ENCODE data around the gene SPON2. TPM values are rescaled to one million over a fixed set of nuclear protein-coding genes. Genes with fewer than 3 reads are reported as not detected.
A peak's percentile ranks its signal among the peaks of the same experiment; 100 is the strongest.

Gene SPON2
- total RNA-seq, 6 donors from 2014 or later: 23.2 to 81.3 (median 50.8) TPM

- peak overlapping the region in 3 of 4 donors; percentile 3 to 80 (median 36) for H3K27ac ChIP-seq
- peaks cover 8 to 76% (median 58%) of the 10 kb centered on the region in 4 donors for H3K36me3 ChIP-seq
Observed at GRCh38 chr4:1215141-1216075, 43.0 kb upstream of the SPON2 start.

GRCh38 chr4:1214101-1215095 lies 42.0 kb upstream of the SPON2 start:
- no peaks in the 10 kb centered on the region for H3K27me3 ChIP-seq
- H3K4me1 ChIP-seq: peaks cover 46 to 71% (median 54%) of the 10 kb centered on the region in 4 donors
- WGBS, 2 donors: 89 to 95% methylated on average over 3 to 43 of the region's 48 CpGs
- H3K36me3 ChIP-seq: peaks cover 8 to 72% (median 57%) of the 10 kb centered on the region in 4 donors
- peak in 1 of 2 donors; percentile 80 for DNase-seq
- no peaks in the 10 kb centered on the region for H3K9me3 ChIP-seq
- H3K27ac ChIP-seq: peak overlapping the region in 2 of 4 donors; percentile 26 to 36
- TF ChIP-seq EP300 (IDR thresholded peaks at IDR 0.05) (no peak), CTCF (IDR thresholded peaks at IDR 0.05) (no peak), POLR2A (IDR thresholded peaks at IDR 0.05) (no peak), POLR2AphosphoS5 (IDR thresholded peaks at IDR 0.05) (no peak)
- no peak overlapping the region for H3K4me3 ChIP-seq
- no peak for ATAC-seq (ENCODE audit: low FRiP score in 2 of 2)

More at GRCh38 chr4:1215141-1216075, 43.0 kb upstream of the SPON2 start:
- TF ChIP-seq CTCF (IDR thresholded peaks at IDR 0.05): no peak
- no peak for TF ChIP-seq POLR2A (IDR thresholded peaks at IDR 0.05)
- TF ChIP-seq EP300 (IDR thresholded peaks at IDR 0.05): no peak
- no peak for TF ChIP-seq POLR2AphosphoS5 (IDR thresholded peaks at IDR 0.05)
- DNase-seq (peak in 1 of 2 donors; percentile 59), ATAC-seq (ENCODE audit: low FRiP score in 2 of 2) (peak in 1 of 2 donors; percentile 55)
- WGBS, 2 donors: 90 to 93% methylated on average over 21 to 29 of the region's 31 CpGs
- Histone ChIP-seq H3K4me1 (peaks cover 39 to 64% (median 48%) of the 10 kb centered on the region in 4 donors), H3K9me3 (no peaks in the 10 kb centered on the region), H3K4me3 (no peak overlapping the region), H3K27me3 (no peaks in the 10 kb centered on the region)

GRCh38 chr4:1213336-1213995 lies 41.1 kb upstream of the SPON2 start:
- H3K9me3 ChIP-seq: no peaks in the 10 kb centered on the region
- ATAC-seq (ENCODE audit: low FRiP score in 2 of 2) (no peak), DNase-seq (peak in 1 of 2 donors; percentile 67)
- peak overlapping the region in 3 of 4 donors; percentile 26 to 55 (median 36) for H3K27ac ChIP-seq
- WGBS, 2 donors: 82 to 94% methylated on average over 8 to 18 of the region's 20 CpGs
- TF ChIP-seq POLR2AphosphoS5 (IDR thresholded peaks at IDR 0.05) (no peak), EP300 (IDR thresholded peaks at IDR 0.05) (no peak), POLR2A (IDR thresholded peaks at IDR 0.05) (no peak), CTCF (IDR thresholded peaks at IDR 0.05) (no peak)
- no peaks in the 10 kb centered on the region for H3K27me3 ChIP-seq
- peaks cover 47 to 71% (median 55%) of the 10 kb centered on the region in 4 donors for H3K4me1 ChIP-seq
- H3K4me3 ChIP-seq: no peak overlapping the region
- H3K36me3 ChIP-seq: peaks cover 8 to 71% (median 57%) of the 10 kb centered on the region in 4 donors
